HEK293 (cell line): ENCODE measurements around the gene NET1.

Source experiments
- CTCF ChIA-PET: fragments of 350-600 bp; formaldehyde crosslinking; extraction: SDS; loops from one replicate; lab custom pipeline; 2021; ENCODE audit warnings: antibody characterized with exemption; lab: Yijun Ruan, JAX
- POLR2A ChIA-PET: fragments of 300-600 bp; formaldehyde crosslinking; extraction: SDS; loops from one replicate; lab custom pipeline; 2020; ENCODE audit warnings: antibody characterized with exemption, inconsistent platforms; lab: Yijun Ruan, JAX
- H3K27ac ChIP-seq: fragments of 200-500 bp; sonication (Bioruptor generic); 2 replicates; pipeline ENCODE4 v1.5.1; 2014; ENCODE audit warnings: low read depth, low read length, control low read depth, inconsistent platforms; ENCODE audit errors: extremely low read depth
- H3K36me3 ChIP-seq, 2 experiments: fragments of 200-500 bp in 1 of 2; sonication (Bioruptor generic) in 1 of 2; 1 replicate in 1 of 2; 2 replicates in 1 of 2; pipeline ENCODE4 v1.5.1; 2014 to 2017; ENCODE audit warnings: inconsistent platforms in 2 of 2, low read length in 2 of 2; ENCODE audit not compliant: control insufficient read depth in 2 of 2, insufficient read depth in 1 of 2
- H3K4me1 ChIP-seq: fragments of 200-500 bp; sonication (Bioruptor generic); 2 replicates; pipeline ENCODE4 v1.5.1; 2014; ENCODE audit warnings: mild to moderate bottlenecking, low read length, inconsistent platforms; ENCODE audit not compliant: control insufficient read depth, insufficient read depth
- H3K4me3 ChIP-seq: 2 replicates; pipeline ENCODE4 v1.5.1; 2011; ENCODE audit warnings: low read depth, mild to moderate bottlenecking, control low read depth, low read length, moderate library complexity
- H3K9me3 ChIP-seq: fragments of 200-500 bp; sonication (Bioruptor generic); 2 replicates; pipeline ENCODE4 v1.5.1; 2014; ENCODE audit warnings: low read depth, low read length, inconsistent platforms; ENCODE audit not compliant: control insufficient read depth, insufficient read depth
- HIC1 ChIP-seq: fragments of 450-650 bp; formaldehyde crosslinking; IDR thresholded peaks from 2 replicates; pipeline ENCODE4 v1.5.1; 2016; ENCODE audit warnings: missing biosample characterization, missing genetic modification characterization
- HOXC10 ChIP-seq: sonication (generic); formaldehyde crosslinking; IDR thresholded peaks from 2 replicates; pipeline ENCODE4 v1.8.1; 2023; ENCODE audit warnings: mild to moderate bottlenecking, missing genetic modification reagents
- KLF8 ChIP-seq: fragments of 450-650 bp; formaldehyde crosslinking; IDR thresholded peaks from 2 replicates; pipeline ENCODE4 v1.5.1; 2016; ENCODE audit warnings: missing biosample characterization, missing genetic modification characterization
- PATZ1 ChIP-seq: fragments of 450-650 bp; formaldehyde crosslinking; IDR thresholded peaks from 2 replicates; pipeline ENCODE4 v1.5.1; 2016; ENCODE audit warnings: missing biosample characterization, missing genetic modification characterization
- PRDM10 ChIP-seq: fragments of 450-650 bp; formaldehyde crosslinking; IDR thresholded peaks from 2 replicates; pipeline ENCODE4 v1.5.1; 2016; ENCODE audit warnings: missing biosample characterization, missing genetic modification characterization
- SP2 ChIP-seq: fragments of 450-650 bp; formaldehyde crosslinking; IDR thresholded peaks from 2 replicates; pipeline ENCODE4 v1.5.1; 2016; ENCODE audit warnings: missing biosample characterization, missing genetic modification characterization
- YY2 ChIP-seq: fragments of 450-650 bp; formaldehyde crosslinking; IDR thresholded peaks from 2 replicates; pipeline ENCODE4 v1.5.1; 2016; ENCODE audit warnings: missing biosample characterization, missing genetic modification characterization
- ZFP41 ChIP-seq: fragments of 450-650 bp; formaldehyde crosslinking; IDR thresholded peaks from 2 replicates; pipeline ENCODE4 v1.5.1; 2016; ENCODE audit warnings: missing biosample characterization, missing genetic modification characterization, borderline replicate concordance
- ZIC2 ChIP-seq: fragments of 450-650 bp; formaldehyde crosslinking; IDR thresholded peaks from 2 replicates; pipeline ENCODE4 v1.5.1; 2016; ENCODE audit warnings: missing biosample characterization, missing genetic modification characterization
- ZNF112 ChIP-seq: fragments of 450-650 bp; formaldehyde crosslinking; IDR thresholded peaks from 2 replicates; pipeline ENCODE4 v1.5.0; 2017; ENCODE audit warnings: missing biosample characterization, missing genetic modification characterization
- ZNF16 ChIP-seq: fragments of 450-650 bp; formaldehyde crosslinking; IDR thresholded peaks from 2 replicates; pipeline ENCODE4 v1.5.1; 2016; ENCODE audit warnings: low read depth, missing biosample characterization, missing genetic modification characterization
- ZNF223 ChIP-seq: fragments of 450-650 bp; formaldehyde crosslinking; IDR thresholded peaks from 2 replicates; pipeline ENCODE4 v1.5.1; 2016; ENCODE audit warnings: missing biosample characterization, missing genetic modification characterization
- ZNF341 ChIP-seq: fragments of 450-650 bp; formaldehyde crosslinking; IDR thresholded peaks from 2 replicates; pipeline ENCODE4; 2016; ENCODE audit warnings: low read depth, missing biosample characterization, missing genetic modification characterization
- ZNF426 ChIP-seq: fragments of 450-650 bp; formaldehyde crosslinking; IDR thresholded peaks from 2 replicates; pipeline ENCODE4 v1.5.1; 2017; ENCODE audit warnings: missing biosample characterization, missing genetic modification characterization, mild to moderate bottlenecking, inconsistent platforms, moderate library complexity
- ZNF514 ChIP-seq: fragments of 450-650 bp; formaldehyde crosslinking; IDR thresholded peaks from 2 replicates; pipeline ENCODE4 v1.5.1; 2016; ENCODE audit warnings: missing biosample characterization, missing genetic modification characterization
- ZNF600 ChIP-seq: fragments of 450-650 bp; formaldehyde crosslinking; IDR thresholded peaks from 2 replicates; pipeline ENCODE4 v1.5.1; 2016; ENCODE audit warnings: missing biosample characterization, missing genetic modification characterization
- ZNF660 ChIP-seq: fragments of 450-650 bp; IDR thresholded peaks from 2 replicates; pipeline ENCODE4 v1.5.1; 2018; ENCODE audit warnings: missing biosample characterization, mild to moderate bottlenecking, missing genetic modification characterization
- ZSCAN5A ChIP-seq: fragments of 450-650 bp; formaldehyde crosslinking; IDR thresholded peaks from 2 replicates; pipeline ENCODE4 v1.5.1; 2016; ENCODE audit warnings: missing biosample characterization, missing genetic modification characterization

The NET1 gene

GRCh38 chr10:5503477-5503835 is 91.1 kb downstream of the NET1 start:
- CTCF ChIA-PET = no interaction called here
- Histone ChIP-seq H3K4me1 (no peaks in the 10 kb centered on the region), H3K27ac (no peak overlapping the region), H3K9me3 (no peaks in the 10 kb centered on the region), H3K4me3 (no peak overlapping the region), H3K36me3 (no peaks in the 10 kb centered on the region)
- POLR2A ChIA-PET = no interaction called here
- no peak for TF ChIP-seq KLF8 (tag by site-specific recombination)
- no peak for TF ChIP-seq ZNF600
- TF ChIP-seq SP2 = no peak
- no peak for TF ChIP-seq ZNF16
- TF ChIP-seq ZNF223 (tag by site-specific recombination) = no peak

- Histone ChIP-seq H3K4me1 (no peaks in the 10 kb centered on the region), H3K36me3 (no peaks in the 10 kb centered on the region), H3K9me3 (no peaks in the 10 kb centered on the region), H3K4me3 (no peak overlapping the region), H3K27ac (no peak overlapping the region)
- TF ChIP-seq ZNF426 (tag by site-specific recombination) (no peak), ZNF112 (tag by site-specific recombination) (no peak), PATZ1 (tag by site-specific recombination) (no peak), ZIC2 (tag by site-specific recombination) (peak; percentile 40), ZFP41 (tag by site-specific recombination) (no peak), ZNF514 (tag by site-specific recombination) (no peak), YY2 (tag by site-specific recombination) (no peak)
- CTCF ChIA-PET = interaction anchor here (1.5 kb wide), 1 partner anchor 62 kb away, joined by 4 read pairs; no protein-coding TSS in a partner anchor
- POLR2A ChIA-PET = no interaction called here
Observed at GRCh38 chr10:5504146-5505072, 92.1 kb downstream of the NET1 start.

GRCh38 chr10:5506246-5506645 is 93.9 kb downstream of the NET1 start:
- ChIA-PET CTCF (interaction anchor here (0.6 to 1.5 kb wide), 2 partner anchors 64 to 201 kb away, joined by 3 to 4 read pairs; no protein-coding TSS in a partner anchor), POLR2A (no interaction called here)
- Histone ChIP-seq H3K4me3 (no peak overlapping the region), H3K4me1 (no peaks in the 10 kb centered on the region), H3K9me3 (no peaks in the 10 kb centered on the region), H3K27ac (no peak overlapping the region), H3K36me3 (no peaks in the 10 kb centered on the region)
- TF ChIP-seq PRDM10 (tag by site-specific recombination) (peak; percentile 84), ZNF660 (no peak), HOXC10 (CRISPR knock-in tag) (no peak), HIC1 (tag by site-specific recombination) (no peak), ZSCAN5A (no peak), ZNF341 (tag by site-specific recombination) (no peak)
